ENCODE data around the gene CYP4F2.
"Not testable (repeated sequence)": the region's sequence is repeated elsewhere in the genome, so short reads cannot be mapped to it uniquely, and the experiment has no call there.

The CYP4F2 gene

DNA sequence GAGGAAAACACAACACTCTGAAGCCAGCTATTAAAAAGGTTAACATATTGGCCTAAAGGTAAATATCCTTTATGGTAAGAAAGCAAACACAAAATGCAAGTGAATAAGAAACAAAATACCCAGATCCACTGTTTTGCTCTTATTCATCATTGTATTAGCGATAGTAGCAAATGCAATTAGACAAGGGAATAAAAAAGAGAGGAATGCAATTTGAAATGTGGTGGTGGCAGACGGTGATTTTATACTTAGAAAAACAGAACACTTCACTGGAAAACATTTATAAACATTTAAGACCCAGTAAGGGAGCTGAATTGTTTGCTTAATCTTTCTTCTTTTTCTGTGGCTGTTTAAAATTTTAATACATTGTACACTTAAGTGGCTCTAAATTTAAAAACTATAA, 17.2 kb upstream of the CYP4F2 start:
- FAIRE-seq (no peak), DNase-seq (ENCODE audit: insufficient read length, low spot score) (no peak)
- TF ChIP-seq, protein P1, sequence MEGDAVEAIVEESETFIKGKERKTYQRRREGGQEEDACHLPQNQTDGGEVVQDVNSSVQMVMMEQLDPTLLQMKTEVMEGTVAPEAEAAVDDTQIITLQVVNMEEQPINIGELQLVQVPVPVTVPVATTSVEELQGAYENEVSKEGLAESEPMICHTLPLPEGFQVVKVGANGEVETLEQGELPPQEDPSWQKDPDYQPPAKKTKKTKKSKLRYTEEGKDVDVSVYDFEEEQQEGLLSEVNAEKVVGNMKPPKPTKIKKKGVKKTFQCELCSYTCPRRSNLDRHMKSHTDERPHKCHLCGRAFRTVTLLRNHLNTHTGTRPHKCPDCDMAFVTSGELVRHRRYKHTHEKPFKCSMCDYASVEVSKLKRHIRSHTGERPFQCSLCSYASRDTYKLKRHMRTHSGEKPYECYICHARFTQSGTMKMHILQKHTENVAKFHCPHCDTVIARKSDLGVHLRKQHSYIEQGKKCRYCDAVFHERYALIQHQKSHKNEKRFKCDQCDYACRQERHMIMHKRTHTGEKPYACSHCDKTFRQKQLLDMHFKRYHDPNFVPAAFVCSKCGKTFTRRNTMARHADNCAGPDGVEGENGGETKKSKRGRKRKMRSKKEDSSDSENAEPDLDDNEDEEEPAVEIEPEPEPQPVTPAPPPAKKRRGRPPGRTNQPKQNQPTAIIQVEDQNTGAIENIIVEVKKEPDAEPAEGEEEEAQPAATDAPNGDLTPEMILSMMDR (IDR thresholded peaks at IDR 0.05; ENCODE audit: insufficient read depth, missing control alignments), result no peak

- FAIRE-seq, result no peak
- TF ChIP-seq, protein P1 (IDR thresholded peaks at IDR 0.05; ENCODE audit: insufficient read depth, missing control alignments), result no peak
- DNase-seq (ENCODE audit: insufficient read length, low spot score), result no peak
These were observed 16.0 kb upstream of the CYP4F2 start for GRCh38 chr19:15913830-15914229.

- TF ChIP-seq, protein P1 (IDR thresholded peaks at IDR 0.05; ENCODE audit: insufficient read depth, missing control alignments), result no peak
- FAIRE-seq, result no peak
- no peak for DNase-seq (ENCODE audit: insufficient read length, low spot score)
These were observed 15.5 kb upstream of the CYP4F2 start for GRCh38 chr19:15913384-15913783.

DNA sequence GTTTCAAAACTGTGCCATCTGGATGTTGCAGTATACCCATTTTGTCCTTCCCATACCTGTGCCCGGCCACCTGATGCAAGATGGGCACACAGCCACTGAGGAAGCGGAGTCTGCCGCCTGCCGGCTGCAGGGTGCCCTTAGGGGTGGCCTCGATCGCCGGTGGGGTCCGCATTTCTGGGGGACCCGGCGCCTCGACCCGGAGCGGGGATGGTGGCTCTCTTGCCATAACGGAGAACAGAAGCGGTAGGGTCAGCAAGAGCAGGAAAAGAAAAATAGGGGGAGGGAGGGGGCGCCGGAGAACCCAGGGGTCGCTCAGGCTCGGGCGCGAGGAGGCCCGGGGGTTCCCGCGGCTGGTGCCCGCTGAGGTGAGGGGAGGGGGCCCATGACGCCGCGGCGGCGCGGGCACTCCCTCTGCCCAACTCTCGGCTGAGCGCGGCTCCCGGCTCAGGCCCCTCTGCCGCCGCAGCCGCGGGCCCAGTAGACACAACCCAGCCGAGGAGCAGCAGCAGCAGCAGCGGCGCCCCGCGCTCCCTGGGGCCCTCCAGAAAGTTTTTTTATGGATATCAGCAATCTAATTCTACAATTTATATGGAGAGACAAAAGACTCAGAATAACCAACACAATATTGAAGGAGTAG, 13.8 kb upstream of the CYP4F2 start:
- FAIRE-seq, result no peak
- TF ChIP-seq, protein P1 (IDR thresholded peaks at IDR 0.05; ENCODE audit: insufficient read depth, missing control alignments), result no peak
- DNase-seq (ENCODE audit: insufficient read length, low spot score), result no peak

DNA sequence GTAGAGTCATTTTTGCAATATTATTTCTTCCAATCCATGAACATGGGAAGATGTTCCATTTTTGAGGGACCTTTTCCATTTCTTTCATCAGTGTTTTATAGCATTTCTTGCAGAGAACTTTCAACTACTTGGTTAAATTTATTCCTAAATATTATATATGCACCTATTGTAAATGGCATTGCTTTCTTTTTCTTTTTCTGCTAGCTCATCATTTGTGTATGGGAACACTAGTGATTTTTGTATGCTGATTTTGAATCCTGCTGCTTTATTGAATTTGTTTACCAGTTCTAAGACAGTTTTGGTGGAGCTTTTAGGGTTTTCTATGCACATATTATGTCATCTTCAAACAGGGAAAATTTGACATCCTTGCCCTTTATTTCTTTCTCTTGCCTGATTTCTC, 7.2 kb upstream of the CYP4F2 start:
- TF ChIP-seq, protein P1 (IDR thresholded peaks at IDR 0.05; ENCODE audit: insufficient read depth, missing control alignments), result no peak
- no peak for FAIRE-seq
- no peak for DNase-seq (ENCODE audit: insufficient read length, low spot score)

- not testable (repeated sequence) for DNase-seq (ENCODE audit: insufficient read length, low spot score); FAIRE-seq
These were observed 5.0 kb upstream of the CYP4F2 start for GRCh38 chr19:15902898-15903297.

GRCh38 chr19:15902254-15902653, 4.4 kb upstream of the CYP4F2 start:
- FAIRE-seq (no peak), DNase-seq (ENCODE audit: insufficient read length, low spot score) (no peak)
- TF ChIP-seq, protein P1 (IDR thresholded peaks at IDR 0.05; ENCODE audit: insufficient read depth, missing control alignments), result no peak

GRCh38 chr19:15900504-15900903, 2.6 kb upstream of the CYP4F2 start:
- FAIRE-seq (no peak), DNase-seq (ENCODE audit: insufficient read length, low spot score) (no peak)
- TF ChIP-seq, protein P1 (IDR thresholded peaks at IDR 0.05; ENCODE audit: insufficient read depth, missing control alignments), result no peak

DNA sequence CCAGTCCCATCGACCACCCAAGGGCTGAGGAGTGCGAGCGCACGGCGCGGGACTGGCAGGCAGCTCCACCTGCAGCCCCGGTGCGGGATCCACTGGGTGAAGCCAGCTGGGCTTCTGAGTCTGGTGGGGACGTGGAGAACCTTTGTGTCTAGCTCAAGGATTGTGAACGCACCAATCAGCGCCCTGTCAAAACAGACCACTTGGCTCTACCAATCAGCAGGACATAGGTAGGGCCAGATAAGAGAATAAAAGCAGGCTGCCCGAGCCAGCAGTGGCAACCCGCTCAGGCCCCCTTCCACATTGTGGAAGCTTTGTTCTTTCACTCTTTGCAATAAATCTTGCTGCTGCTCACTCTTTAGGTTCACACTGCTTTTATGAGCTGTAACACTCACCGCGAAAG, 2.2 kb upstream of the CYP4F2 start:
- not testable (repeated sequence) for DNase-seq (ENCODE audit: insufficient read length, low spot score); FAIRE-seq

DNA sequence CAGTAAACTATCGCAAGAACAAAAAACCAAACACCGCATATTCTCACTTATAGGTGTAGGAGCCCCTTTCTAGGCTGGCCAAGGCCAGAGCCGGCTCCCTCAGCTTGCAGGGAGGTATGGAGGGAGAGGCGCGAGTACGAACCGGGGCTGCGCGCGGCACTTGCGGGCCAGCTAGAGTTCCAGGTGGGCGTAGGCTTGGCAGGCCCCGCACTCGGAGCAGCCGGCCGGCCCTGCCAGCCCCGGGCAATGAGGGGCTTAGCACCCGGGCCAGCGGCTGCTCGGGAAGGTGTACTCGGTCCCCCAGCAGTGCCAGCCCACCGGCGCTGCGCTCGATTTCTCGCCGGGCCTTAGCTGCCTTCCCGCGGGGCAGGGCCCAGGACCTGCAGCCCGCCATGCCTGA, 1.7 kb upstream of the CYP4F2 start:
- not testable (repeated sequence) for FAIRE-seq; DNase-seq (ENCODE audit: insufficient read length, low spot score)
